HG02943 (cell line): ENCODE data around the gene RAB20.
"Not testable (repeated sequence)": the region's sequence is repeated elsewhere in the genome, so short reads cannot be mapped to it uniquely, and the experiment has no call there.

Experiments used
- ATAC-seq: cut with Tn5 transposase; IDR thresholded peaks from one replicate; pipeline ENCODE4 v1.9.1; 2021; ENCODE audit warnings: mild to moderate bottlenecking, low read depth, moderate library complexity; ENCODE audit not compliant: unreplicated experiment

The RAB20 gene, protein sequence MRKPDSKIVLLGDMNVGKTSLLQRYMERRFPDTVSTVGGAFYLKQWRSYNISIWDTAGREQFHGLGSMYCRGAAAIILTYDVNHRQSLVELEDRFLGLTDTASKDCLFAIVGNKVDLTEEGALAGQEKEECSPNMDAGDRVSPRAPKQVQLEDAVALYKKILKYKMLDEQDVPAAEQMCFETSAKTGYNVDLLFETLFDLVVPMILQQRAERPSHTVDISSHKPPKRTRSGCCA

DNA sequence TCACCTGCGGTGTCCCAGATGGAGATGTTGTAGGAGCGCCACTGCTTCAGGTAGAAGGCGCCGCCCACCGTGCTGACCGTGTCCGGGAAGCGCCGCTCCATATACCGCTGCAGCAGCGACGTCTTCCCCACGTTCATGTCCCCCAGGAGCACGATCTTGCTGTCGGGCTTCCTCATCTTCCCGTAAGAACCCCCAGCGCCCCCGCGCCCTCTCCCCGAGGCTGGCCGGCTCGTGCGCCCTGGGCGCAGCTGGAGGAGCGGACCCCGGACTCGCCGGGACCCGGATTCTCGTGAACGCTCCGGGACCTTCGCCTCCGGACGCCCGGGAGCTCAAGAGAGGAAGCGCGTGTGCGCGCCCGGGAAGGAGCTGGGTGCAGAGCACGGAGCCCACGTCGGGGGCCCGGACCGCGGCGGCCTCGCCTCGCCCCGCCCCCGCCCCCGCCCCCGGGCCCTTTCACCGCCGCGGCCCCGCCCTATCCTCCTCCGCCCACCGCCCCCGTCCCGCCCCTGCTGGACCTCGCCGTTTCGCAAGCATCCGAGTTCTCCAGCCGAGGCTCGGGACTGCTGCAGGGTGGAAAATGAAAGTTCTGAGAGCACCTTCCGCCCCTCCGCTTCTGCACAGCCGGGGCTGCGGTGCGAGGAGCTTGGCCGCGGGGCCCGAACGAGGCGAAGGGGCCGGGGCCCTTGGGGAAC is at the start of gene RAB20:
Gene RAB20, minus strand, starts transcription at position 379 of the 692 bp plus-strand sequence. Its CDS starts 203 bp downstream, at position 176.
- peak; percentile 66 for ATAC-seq

GRCh38 chr13:110610955-110611595 is 49.6 kb upstream of the RAB20 start:
- no peak for ATAC-seq

GRCh38 chr13:110607675-110608224 is 46.2 kb upstream of the RAB20 start:
- no peak for ATAC-seq

DNA sequence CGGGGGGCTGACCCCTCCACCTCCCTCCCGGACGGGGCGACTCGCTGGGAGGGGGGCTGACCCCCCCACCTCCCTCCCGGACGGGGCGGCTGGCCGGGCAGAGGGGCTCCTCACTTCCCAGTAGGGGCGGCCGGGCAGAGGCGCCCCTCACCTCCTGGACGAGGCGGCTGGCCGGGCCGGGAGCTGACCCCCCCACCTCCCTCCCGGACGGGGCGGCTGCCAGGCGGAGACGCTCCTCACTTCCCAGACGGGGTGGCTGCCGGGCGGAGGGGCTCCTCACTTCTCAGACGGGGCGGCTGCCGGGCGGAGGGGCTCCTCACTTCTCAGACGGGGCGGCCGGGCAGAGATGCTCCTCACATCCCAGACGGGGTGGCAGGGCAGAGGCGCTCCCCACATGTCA is 44.8 kb upstream of the RAB20 start:
- not testable (repeated sequence) for ATAC-seq

DNA sequence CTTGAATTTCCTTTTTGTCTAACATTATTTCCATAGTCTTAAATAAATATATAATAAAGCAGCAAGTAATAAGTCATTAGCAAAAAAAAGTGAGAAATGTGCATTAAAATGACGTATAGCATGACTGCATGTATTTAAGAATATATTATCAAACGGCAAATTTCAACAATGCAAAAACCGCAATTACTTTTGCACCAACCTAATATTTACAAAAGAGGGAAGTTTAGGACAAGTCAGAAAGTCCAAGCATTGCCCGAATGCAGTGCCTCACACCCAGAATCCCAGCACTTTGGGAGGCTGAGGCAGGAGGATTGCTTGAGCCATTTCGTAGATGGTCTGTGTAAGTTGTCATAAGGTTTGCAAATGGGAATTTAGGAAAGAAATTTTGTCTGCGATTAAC is 43.6 kb upstream of the RAB20 start:
- no peak for ATAC-seq

GRCh38 chr13:110600980-110601379 is 39.5 kb upstream of the RAB20 start:
- no peak for ATAC-seq

DNA sequence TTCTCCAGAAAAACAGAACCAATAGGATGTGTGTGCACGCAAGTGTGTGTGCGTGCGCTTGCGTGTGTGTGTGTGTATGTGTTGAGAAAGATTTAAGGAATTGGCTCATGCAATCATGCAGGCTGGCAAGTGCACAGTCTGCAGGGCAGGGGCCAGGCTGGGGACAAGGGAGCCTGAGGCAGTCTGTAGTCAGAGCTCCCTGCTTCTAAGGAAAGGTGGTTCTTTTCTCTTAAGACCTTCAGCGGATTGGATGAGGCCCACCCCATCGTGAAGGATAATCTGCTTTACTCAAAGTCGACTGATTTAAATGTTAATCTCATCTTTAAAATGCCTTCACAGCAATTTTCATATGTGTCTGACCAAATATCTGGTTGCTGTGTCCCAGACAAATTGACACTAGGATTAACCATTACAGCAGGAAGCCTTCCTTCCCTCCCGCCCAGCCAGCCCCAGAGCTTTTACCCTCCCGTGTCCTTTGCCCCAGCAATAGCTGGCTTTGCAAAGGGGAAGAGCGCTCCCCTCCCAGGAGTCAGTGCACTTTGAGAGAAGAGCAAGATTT is 38.8 kb upstream of the RAB20 start:
- ATAC-seq = no peak

- ATAC-seq = no peak
Measured at GRCh38 chr13:110597041-110597689, 35.6 kb upstream of the RAB20 start.

- no peak for ATAC-seq
Measured at GRCh38 chr13:110593430-110594130, 32.1 kb upstream of the RAB20 start.

DNA sequence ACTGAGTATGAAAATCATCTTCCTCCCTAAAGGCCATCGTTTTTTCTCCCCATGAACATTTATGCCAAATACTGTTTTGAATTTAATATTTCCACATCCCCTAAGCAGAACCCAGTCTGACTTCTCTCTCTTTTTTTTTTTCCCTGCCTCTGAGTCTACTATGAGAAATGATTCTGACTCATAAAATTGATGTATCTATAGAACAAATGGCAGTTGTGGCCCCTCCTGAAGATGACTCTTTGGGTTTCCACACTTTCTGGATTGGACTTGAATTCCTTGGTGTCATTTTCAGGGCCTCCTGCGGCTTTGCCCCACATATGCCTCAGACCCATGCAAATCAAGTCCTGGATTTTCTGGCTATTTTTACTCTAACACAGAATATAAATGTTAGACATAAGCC is 31.1 kb upstream of the RAB20 start:
- ATAC-seq = no peak

GRCh38 chr13:110590577-110590976 is 29.1 kb upstream of the RAB20 start:
- ATAC-seq = no peak

DNA sequence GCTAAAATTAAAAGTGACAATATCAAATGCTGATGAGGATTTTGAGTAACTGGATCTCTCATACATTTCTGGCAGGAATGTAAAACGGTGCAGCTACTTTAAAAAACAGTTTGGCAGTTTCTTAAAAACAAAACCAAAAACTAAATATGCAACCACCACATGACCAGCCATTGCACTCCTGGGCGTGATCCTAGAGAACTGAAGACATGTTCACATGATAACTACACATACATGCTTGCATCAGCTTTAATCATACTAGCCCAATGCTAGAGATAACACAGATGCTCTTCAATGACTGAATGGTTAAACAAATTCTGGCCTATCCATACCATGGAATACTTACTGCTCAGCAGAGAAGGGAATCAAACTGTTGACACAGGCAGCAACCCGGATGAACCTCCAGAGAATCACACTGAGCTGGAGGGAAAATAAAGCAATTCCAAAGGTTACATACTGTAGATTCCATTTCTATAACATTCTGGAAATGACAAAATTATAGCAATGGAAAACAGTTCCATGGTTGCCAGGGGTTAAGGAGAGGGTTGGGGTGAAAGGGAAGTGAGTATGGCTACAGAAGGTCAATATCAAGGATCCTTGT is 28.4 kb upstream of the RAB20 start:
- ATAC-seq = no peak

DNA sequence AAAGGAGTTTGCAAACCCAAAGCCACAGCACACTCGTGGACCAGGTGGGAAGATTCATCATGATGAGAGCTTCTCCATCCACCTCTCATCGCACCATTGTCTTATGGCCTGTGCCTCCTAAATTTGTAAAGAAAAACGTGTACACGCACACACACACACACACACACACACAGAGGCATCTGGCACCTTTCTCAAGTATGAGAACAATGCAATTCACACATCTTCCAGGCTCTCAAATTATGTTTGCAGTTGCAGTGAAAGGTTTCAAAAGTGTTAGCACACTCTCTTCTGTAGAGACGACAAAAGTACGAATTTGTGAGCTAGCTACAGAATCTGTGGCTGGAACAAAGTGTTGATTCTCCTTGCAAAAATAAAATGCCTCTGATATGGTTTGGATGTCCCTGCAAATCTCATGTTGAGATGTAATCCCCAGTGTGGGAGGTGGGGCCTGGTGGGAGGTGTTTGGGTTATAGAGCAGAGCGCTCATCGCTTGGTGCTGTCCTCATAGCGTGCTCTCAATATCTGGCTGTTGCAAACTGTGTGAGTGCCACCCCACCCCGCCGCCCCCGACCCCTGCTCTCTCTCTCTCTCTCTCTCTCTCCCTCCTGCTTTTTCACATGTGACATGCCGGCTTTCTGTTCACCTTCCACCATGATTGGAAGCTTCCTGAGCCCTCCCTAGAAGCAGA is 21.8 kb upstream of the RAB20 start:
- no peak for ATAC-seq

- no peak for ATAC-seq
Measured at GRCh38 chr13:110582421-110582954, 21.0 kb upstream of the RAB20 start.

DNA sequence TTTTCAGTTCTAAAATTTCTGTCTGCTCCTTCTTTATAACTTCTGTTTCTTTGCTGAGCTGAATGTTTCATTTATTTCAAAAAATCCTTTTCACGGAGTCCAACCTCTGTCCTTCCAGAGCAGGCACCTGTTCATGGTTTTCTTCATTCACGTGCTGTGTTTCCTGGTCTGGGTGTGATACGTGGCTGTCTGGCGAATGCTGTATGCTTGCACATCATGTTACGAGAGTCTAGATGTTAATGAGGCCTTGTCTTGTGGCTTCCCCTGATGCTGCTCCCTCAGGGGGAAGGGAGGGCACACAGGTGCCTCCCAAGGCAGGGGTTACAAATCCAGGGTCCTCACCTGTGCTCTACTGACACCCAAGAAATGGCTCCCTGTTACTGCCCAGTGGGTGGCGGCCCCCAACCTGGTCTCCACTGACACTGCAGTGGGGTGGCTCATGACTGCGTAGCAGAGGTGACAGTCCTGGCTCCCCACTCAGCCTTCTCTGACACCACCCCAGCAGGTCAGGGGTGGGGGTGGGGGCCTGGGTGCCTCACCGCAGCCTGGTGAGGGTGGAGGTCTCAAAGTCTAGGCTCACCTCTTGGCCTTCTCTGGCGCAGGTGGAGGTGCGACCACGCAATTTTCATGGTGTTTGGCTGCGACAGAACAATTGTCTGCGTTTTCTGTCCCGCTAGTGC is 20.1 kb upstream of the RAB20 start:
- no peak for ATAC-seq

GRCh38 chr13:110580800-110581199 is 19.3 kb upstream of the RAB20 start:
- no peak for ATAC-seq

GRCh38 chr13:110578363-110578762 is 16.8 kb upstream of the RAB20 start:
- no peak for ATAC-seq

GRCh38 chr13:110576736-110577476 is 15.4 kb upstream of the RAB20 start:
- ATAC-seq = no peak
